ENCODE results near the gene ITIH4. TPM values are rescaled to one million over a fixed set of nuclear protein-coding genes. Genes with fewer than 3 reads are reported as not detected.

Gene ITIH4
- total RNA-seq, 4 donors from 2014 or later: 1.2 to 7.0 (median 3.4) TPM

GRCh38 chr3:52852419-52852818, 21.9 kb upstream of the ITIH4 start:
- TF ChIP-seq POLR2AphosphoS5 (IDR thresholded peaks at IDR 0.05) (no peak), EP300 (IDR thresholded peaks at IDR 0.05) (no peak), POLR2A (IDR thresholded peaks at IDR 0.05) (no peak)
- TF ChIP-seq, protein P1, sequence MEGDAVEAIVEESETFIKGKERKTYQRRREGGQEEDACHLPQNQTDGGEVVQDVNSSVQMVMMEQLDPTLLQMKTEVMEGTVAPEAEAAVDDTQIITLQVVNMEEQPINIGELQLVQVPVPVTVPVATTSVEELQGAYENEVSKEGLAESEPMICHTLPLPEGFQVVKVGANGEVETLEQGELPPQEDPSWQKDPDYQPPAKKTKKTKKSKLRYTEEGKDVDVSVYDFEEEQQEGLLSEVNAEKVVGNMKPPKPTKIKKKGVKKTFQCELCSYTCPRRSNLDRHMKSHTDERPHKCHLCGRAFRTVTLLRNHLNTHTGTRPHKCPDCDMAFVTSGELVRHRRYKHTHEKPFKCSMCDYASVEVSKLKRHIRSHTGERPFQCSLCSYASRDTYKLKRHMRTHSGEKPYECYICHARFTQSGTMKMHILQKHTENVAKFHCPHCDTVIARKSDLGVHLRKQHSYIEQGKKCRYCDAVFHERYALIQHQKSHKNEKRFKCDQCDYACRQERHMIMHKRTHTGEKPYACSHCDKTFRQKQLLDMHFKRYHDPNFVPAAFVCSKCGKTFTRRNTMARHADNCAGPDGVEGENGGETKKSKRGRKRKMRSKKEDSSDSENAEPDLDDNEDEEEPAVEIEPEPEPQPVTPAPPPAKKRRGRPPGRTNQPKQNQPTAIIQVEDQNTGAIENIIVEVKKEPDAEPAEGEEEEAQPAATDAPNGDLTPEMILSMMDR (IDR thresholded peaks at IDR 0.05): no peak
- no peaks in the 10 kb centered on the region for H3K27me3 ChIP-seq
- 83 to 90% methylated on average over 2 of the region's 2 CpGs for WGBS, 2 donors (ENCODE audit: low coverage in 1 of 2)
- H3K36me3 ChIP-seq: peaks cover 0 to 77% of the 10 kb centered on the region in 2 donors
- no peak overlapping the region for H3K4me3 ChIP-seq
- no peak overlapping the region for H3K27ac ChIP-seq
- peaks cover 0 to 26% (median 5%) of the 10 kb centered on the region in 3 donors for H3K4me1 ChIP-seq
- H3K9me3 ChIP-seq: no peaks in the 10 kb centered on the region
- no peak for ATAC-seq

GRCh38 chr3:52851348-52851747, 20.9 kb upstream of the ITIH4 start:
- H3K36me3 ChIP-seq: peaks cover 0 to 82% of the 10 kb centered on the region in 2 donors
- peak; percentile 28 for ATAC-seq
- H3K4me3 ChIP-seq: no peak overlapping the region
- TF ChIP-seq, protein P1 (IDR thresholded peaks at IDR 0.05): peak in 3 of 4 experiments; percentile 39 to 55 (median 52)
- no peak for TF ChIP-seq EP300 (IDR thresholded peaks at IDR 0.05)
- WGBS, 2 donors (ENCODE audit: low coverage in 1 of 2): 60% methylated on average over 1 of the region's 3 CpGs; no CpG with 5 or more reads in 1 of the 2 donors
- peaks cover 0 to 24% (median 5%) of the 10 kb centered on the region in 3 donors for H3K4me1 ChIP-seq
- H3K27me3 ChIP-seq: no peaks in the 10 kb centered on the region
- H3K9me3 ChIP-seq: no peaks in the 10 kb centered on the region
- no peak overlapping the region for H3K27ac ChIP-seq

DNA sequence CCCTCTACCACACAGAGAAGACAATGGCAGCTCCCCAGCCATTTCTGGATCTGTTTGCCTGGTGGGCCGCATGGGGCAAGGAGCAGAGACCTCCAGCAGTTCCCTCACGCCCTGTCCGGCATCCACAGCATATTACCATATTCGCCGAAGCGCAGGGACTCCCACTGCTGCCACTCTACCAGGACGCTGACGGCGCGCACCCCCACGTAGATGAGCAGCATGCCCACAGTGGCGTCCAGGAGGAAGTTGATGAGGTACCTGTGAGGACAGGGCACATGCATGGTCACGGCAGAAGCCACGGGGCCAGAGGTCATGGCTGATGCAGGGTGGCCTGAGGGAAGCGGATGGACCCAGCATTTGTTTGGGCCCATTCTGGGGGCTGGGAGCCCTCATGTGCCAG, 19.2 kb upstream of the ITIH4 start:
- H3K36me3 ChIP-seq: peaks cover 0 to 76% of the 10 kb centered on the region in 2 donors
- H3K9me3 ChIP-seq: no peaks in the 10 kb centered on the region
- ATAC-seq: no peak
- WGBS, 2 donors (ENCODE audit: low coverage in 1 of 2): 98% methylated on average over 9 of the region's 15 CpGs; no CpG with 5 or more reads in 1 of the 2 donors
- H3K4me3 ChIP-seq: no peak overlapping the region
- peak overlapping the region in 3 of 4 donors; percentile 45 to 65 (median 64) for H3K27ac ChIP-seq
- H3K4me1 ChIP-seq: peaks cover 5 to 41% (median 16%) of the 10 kb centered on the region in 3 donors
- no peaks in the 10 kb centered on the region for H3K27me3 ChIP-seq
- TF ChIP-seq POLR2AphosphoS5 (IDR thresholded peaks at IDR 0.05): no peak
- TF ChIP-seq EP300 (IDR thresholded peaks at IDR 0.05): no peak
- TF ChIP-seq POLR2A (IDR thresholded peaks at IDR 0.05): no peak
- TF ChIP-seq, protein P1 (IDR thresholded peaks at IDR 0.05): no peak

- TF ChIP-seq, protein P1 (IDR thresholded peaks at IDR 0.05): no peak
- TF ChIP-seq POLR2A (IDR thresholded peaks at IDR 0.05) (no peak), EP300 (IDR thresholded peaks at IDR 0.05) (no peak)
- peaks cover 0 to 69% of the 10 kb centered on the region in 2 donors for H3K36me3 ChIP-seq
- peak; percentile 77 for ATAC-seq
- H3K4me3 ChIP-seq: no peak overlapping the region
- H3K27ac ChIP-seq: peak overlapping the region in 3 of 4 donors; percentile 48 to 65 (median 64)
- H3K27me3 ChIP-seq: no peaks in the 10 kb centered on the region
- 40 to 64% methylated on average over 2 to 4 of the region's 7 CpGs for WGBS, 2 donors (ENCODE audit: low coverage in 1 of 2)
- H3K9me3 ChIP-seq: no peaks in the 10 kb centered on the region
- H3K4me1 ChIP-seq: peaks cover 6 to 52% (median 22%) of the 10 kb centered on the region in 3 donors
Measured at GRCh38 chr3:52848617-52849016, 18.1 kb upstream of the ITIH4 start.

DNA sequence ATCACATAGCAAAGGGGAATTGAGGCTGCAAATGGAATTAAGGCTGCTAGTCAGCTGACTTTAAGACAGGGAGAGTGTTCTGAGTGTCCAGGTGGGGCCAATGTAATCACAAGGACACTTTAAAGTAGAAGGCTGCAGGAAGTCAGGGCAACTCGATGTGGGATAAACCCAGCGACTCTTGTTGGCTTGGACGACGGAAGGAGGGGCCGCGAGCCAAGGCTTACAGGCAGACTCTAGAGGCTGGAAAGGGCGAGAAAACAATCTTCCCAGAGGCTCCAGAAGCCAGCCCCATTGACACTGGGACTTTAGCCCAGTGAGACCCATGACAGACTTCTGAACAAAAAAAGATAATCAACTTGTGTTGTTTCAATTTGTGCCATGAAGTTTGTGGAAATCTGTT, 17.3 kb upstream of the ITIH4 start:
- TF ChIP-seq, protein P1 (IDR thresholded peaks at IDR 0.05): no peak
- TF ChIP-seq EP300 (IDR thresholded peaks at IDR 0.05) (no peak), POLR2A (IDR thresholded peaks at IDR 0.05) (no peak), POLR2AphosphoS5 (IDR thresholded peaks at IDR 0.05) (no peak)
- 65 to 92% methylated on average over 3 to 7 of the region's 7 CpGs for WGBS, 2 donors (ENCODE audit: low coverage in 1 of 2)
- peak overlapping the region in 3 of 4 donors; percentile 48 to 65 (median 64) for H3K27ac ChIP-seq
- peaks cover 0 to 69% of the 10 kb centered on the region in 2 donors for H3K36me3 ChIP-seq
- no peak overlapping the region for H3K4me3 ChIP-seq
- H3K9me3 ChIP-seq: no peaks in the 10 kb centered on the region
- no peaks in the 10 kb centered on the region for H3K27me3 ChIP-seq
- H3K4me1 ChIP-seq: peaks cover 6 to 61% (median 22%) of the 10 kb centered on the region in 3 donors
- no peak for ATAC-seq
